Measurements from ENCODE around the gene GSE1.

DNA sequence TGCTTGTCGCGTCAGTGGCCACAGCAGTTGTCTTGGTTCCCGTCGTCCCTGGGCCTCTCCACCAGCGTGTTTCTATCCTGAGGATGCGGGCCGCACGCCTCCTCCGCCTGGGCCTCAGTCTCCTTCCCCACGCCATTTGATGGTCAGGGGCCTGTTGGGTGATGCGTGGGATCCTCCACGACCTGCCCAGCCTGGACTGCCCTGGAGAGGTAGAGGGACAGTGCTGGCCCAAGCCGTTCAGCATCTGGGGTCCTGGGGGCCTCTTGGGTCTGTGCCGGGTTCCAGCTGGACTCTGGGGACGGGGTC is 20.3 kb downstream of the GSE1 start:
- TF ChIP-seq, protein P1, sequence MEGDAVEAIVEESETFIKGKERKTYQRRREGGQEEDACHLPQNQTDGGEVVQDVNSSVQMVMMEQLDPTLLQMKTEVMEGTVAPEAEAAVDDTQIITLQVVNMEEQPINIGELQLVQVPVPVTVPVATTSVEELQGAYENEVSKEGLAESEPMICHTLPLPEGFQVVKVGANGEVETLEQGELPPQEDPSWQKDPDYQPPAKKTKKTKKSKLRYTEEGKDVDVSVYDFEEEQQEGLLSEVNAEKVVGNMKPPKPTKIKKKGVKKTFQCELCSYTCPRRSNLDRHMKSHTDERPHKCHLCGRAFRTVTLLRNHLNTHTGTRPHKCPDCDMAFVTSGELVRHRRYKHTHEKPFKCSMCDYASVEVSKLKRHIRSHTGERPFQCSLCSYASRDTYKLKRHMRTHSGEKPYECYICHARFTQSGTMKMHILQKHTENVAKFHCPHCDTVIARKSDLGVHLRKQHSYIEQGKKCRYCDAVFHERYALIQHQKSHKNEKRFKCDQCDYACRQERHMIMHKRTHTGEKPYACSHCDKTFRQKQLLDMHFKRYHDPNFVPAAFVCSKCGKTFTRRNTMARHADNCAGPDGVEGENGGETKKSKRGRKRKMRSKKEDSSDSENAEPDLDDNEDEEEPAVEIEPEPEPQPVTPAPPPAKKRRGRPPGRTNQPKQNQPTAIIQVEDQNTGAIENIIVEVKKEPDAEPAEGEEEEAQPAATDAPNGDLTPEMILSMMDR (IDR thresholded peaks at IDR 0.05) = no peak
- TF ChIP-seq POLR2AphosphoS5 (IDR thresholded peaks at IDR 0.05) = no peak
- TF ChIP-seq POLR2A (IDR thresholded peaks at IDR 0.05) = no peak
- TF ChIP-seq EP300 (IDR thresholded peaks at IDR 0.05) = no peak
